Stimulated activated CD8-positive, alpha-beta memory T cell treated with anti-CD3 and anti-CD28 coated beads, Interleukin-12 subunit alpha, Interleukin-12 subunit beta, amount 100 ng/mL, for 24 hours (primary cell): ENCODE results near the gene MRPL49.
"Not testable (repeated sequence)": the region's sequence is repeated elsewhere in the genome, so short reads cannot be mapped to it uniquely, and the experiment has no call there.

Source experiments
- DNase-seq: peaks from one replicate; pipeline ENCODE4 v3.0.0-alpha.2; 2020; ENCODE audit errors: extremely low read depth

The MRPL49 gene

DNA sequence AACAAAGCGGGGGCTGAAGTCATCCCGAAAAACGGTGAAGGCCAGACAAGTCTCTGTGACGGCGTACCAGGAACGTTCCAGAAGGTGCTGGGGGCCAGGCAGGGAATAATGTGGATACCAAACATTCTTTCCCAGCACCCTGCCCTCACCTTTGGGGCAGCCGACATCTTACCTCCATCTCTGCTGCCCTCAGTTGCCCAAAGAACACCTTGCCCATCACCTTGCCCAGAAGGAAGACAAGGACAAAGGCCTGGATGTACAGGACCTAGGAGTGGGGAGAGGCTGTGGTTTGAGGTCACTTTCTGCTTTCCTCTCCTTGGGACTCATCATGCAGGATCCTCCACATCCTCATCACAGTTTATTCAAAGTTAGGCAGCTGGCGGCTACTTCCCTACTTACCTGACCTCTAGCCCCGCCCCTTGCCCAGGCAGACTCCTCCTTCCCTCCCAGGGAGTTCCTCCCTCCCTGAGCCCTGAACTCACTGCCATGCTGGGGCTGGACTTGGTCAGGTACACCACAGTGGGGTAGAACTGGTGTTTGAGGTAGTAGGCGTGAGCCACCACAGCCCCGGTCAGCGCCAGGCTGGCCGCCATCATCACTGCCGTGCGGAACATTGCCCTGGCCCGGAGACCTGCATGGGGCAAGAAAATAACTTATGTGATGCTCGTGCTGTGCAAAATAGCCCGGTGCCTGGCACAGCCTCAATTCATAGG is 11.0 kb downstream of the MRPL49 start:
- DNase-seq, result no peak

DNA sequence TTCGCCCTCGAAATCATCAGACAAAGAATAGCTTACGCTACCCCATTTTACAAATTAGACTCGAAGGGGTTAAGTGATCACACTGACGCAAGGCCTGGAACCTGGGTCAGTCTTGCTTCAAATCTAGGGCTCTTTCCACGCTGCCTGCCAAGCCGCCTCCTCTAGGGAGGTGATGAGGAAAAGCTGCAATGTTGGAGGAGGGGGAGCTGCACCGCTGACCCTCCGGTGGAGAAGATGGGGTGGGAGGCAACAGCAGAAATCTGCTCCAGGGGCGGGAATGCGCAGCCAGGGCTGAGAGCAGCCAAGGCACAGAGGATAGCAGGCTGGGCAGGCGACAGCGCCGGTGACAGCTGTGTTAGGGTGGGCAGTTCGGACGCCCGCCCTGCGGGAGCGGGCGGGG is 11.6 kb downstream of the MRPL49 start:
- no peak for DNase-seq

DNA sequence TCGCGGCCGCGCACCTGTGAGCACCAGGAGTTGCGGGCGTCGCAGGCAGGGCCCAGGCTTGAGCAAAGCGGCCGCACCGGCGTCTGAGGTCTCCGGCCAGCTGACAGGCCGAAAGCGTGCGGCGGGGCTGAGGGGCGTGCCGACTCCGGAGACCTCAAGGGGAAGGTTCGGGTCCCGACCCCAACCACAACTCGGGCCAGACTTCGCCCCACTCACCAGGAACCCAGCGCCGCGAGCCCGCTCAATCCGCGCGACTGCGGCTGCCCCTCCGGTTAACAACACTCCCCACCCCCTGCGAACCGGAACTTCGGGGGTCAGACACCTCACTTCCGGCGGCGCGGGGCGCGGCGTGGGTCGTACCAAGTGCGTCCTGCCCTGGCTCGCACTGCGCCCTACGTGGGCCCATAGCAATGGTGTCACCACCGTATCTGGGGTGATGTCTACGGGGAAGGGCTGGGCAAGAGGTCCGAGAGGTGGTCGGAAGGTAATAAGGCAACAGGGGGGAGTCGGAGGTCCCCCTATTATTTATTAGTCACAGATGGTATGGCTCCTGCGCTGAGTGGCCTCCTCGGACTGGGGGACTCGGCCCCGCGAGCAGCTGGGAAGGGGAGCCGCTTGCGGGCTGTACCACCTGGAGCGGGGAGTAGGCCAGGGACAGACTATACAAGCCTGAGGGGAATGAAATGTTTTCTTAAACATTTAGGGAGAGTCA is 12.3 kb downstream of the MRPL49 start, which contains the start of gene SYVN1:
Gene SYVN1 (minus strand): TSS at position 280 of the 712 bp plus-strand sequence. CDS start 918 bp downstream, outside the sequence.
- DNase-seq, result peak; percentile 85

DNA sequence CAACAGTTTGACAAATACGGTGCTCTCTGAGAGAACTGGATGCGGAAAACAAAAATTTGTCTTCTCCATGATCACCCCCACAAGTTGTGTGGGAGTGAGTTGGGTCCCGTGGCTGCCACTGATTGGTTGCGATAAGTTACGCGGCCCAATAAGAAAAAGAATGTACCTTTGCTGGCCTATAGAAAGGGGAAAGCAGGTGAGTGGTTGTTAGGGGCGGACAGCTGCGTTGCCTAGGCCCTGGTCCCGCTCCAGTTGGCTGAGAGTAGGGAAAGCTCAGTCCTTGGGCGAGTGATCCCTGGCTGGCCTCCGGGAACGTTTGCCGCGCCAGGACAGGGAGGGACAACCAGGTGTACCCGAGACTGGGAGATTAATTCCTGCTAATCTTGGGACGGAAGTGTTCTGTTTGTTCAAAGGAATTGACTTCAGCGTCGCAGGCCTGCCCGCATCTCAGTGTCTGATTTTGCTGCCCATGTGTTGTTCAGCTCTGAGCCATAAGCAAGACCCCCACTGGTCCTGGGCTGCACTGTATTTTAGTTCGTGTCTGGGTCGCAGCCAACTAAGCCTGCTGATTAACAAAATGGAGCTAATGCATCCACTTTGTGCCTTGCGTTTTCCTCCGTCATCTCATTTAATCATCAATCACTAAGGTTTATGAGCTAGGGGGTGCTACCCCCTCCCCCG is 13.0 kb downstream of the MRPL49 start:
- peak; percentile 59 for DNase-seq

DNA sequence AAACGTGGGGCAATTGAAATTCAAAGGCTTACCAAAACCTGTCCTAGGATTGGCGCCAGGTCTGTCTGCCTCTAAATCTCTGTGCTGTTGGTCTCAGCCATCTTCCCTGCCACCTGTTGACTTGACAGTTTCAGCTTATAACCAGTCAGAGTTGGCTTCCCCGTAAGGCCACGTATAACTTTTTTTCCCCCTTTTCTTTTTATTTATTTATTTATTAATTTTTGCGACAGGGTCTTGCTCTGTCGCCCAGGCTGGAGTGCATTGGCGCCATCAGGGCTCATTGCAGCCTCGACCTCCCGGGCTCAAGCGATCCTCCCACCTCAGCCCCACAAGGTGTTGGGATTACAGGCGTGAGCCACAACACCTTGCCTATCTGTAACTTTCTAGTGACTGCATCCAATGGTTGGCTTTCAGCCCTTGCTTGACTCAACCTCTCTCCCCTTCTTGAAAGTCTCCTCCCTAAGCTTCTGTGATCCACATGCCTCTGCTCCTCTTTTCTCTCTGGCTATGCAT is 13.6 kb downstream of the MRPL49 start:
- DNase-seq, result no peak

DNA sequence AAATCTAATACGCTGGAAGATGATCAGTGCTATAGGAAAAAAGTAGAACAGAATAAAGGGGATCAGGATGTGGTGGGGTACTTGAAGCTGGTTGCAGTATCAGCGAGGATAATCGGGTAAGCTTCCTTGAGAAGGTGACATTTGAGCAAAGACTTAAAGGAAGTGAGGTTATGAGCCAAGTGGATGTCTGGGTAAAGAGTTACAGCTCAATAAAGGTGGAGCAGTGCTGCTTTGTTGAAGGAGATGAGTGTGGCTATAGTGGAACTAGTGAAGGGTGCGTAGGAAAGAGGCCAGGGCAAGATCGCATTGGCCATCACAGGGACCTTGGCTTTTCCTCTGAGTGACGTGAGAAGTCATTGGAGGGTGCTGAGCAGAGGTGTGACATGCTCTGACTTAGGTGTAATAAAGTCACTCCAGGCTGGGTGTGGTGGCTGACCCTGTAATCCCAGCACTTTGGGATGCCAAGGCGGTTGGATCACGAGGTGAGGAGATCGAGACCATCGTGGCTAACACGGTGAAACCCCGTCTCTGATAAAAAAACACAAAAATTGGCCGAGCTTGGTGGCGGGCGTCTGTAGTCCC is 14.5 kb downstream of the MRPL49 start:
- no peak for DNase-seq

DNA sequence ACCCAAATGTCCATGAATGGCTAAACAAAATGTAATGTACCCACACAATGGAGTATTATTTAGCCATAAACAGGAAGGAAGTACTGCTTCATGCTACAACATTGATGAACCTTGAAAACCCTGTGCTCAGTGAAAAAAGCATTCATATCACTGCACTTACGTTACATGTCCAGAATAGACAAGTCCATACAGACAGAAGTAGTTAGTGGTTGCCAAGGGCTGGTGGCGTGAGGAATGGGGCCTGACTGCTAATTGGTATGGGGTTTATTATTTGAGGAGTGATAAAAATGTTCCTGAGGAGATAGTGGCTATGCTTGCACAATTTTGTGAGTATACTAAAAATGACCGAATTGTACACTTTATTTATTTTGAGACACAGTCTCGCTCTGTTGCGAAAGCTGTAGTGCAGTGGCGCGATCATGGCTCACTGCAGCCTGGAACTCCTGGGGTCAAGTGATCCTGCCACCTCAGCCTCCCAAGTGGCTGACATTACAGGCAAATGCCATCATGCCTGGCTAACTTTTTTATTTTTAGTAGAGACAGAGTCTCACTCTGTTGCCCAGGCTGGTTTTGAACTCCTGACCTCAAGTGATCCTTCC is 19.9 kb downstream of the MRPL49 start:
- no peak for DNase-seq

DNA sequence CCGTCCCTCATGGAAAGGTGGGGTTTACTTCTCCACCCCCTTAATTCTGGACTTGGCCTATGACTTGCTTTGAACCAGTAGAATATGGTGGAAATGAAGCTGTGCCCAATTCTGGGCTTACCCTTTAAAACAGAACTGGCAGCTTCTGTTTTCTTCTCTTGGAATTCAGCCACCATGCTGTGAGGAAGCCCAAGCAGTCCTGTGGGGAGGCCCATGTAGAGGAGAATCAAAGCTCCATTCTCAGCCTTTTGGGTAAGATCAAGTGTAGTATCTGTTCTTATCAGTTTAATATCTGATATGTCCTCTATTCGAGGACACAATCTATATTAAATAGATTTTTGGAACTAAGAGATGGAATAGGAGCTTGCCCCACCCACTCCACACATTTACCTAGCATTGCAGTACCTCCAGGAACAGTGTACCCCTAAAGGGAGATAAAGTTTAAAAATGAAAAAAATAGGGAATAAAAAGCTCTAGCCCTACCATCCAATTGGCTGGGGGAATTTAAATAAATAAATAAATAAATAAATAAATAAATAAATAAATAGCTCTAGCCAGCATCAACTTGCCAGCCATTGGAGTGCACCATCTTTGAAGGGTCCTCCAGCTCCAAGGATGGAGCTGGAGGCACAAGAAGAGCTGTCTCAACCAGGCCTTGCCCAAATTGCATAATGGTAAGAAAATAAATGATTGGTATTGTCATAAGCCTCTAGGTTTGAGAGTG is 25.4 kb downstream of the MRPL49 start:
- no peak for DNase-seq

DNA sequence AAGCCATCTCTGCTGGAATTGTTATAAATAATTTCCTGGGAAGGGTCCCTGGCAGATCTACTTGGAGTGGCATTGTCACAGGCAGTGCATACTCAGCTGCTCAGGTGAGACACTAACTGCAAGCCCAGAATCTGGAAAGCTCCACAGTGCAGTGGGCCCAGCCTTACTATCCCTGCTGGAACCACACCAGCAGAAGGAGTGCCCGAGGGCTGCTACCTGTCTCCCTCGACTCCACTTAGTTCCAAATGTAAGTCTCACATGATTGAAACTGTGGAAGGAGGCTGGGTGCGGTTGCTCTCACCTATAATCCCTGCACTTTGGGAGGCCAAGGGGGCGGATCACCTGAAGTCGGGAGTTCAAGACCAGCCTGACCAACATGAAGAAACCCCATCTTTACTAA is 26.5 kb downstream of the MRPL49 start:
- no peak for DNase-seq

DNA sequence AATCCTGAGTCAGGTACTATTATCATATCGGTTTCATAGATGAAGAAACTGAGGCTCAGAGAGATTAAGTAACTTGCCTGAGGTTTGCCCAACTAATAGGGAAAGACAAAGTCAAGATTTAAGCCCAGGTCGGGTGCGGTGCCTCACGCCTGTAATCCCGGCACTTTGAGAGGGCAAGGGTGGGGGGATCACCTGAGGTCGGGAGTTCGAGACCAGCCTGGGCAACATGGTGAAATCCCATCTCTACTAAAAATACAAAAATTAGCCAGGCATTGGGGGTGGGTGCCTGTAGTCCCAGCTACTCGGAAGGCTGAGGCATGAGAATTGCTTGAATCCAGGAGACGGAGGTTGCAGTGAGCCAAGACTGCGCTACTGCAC is 28.0 kb downstream of the MRPL49 start:
- not testable (repeated sequence) for DNase-seq

DNA sequence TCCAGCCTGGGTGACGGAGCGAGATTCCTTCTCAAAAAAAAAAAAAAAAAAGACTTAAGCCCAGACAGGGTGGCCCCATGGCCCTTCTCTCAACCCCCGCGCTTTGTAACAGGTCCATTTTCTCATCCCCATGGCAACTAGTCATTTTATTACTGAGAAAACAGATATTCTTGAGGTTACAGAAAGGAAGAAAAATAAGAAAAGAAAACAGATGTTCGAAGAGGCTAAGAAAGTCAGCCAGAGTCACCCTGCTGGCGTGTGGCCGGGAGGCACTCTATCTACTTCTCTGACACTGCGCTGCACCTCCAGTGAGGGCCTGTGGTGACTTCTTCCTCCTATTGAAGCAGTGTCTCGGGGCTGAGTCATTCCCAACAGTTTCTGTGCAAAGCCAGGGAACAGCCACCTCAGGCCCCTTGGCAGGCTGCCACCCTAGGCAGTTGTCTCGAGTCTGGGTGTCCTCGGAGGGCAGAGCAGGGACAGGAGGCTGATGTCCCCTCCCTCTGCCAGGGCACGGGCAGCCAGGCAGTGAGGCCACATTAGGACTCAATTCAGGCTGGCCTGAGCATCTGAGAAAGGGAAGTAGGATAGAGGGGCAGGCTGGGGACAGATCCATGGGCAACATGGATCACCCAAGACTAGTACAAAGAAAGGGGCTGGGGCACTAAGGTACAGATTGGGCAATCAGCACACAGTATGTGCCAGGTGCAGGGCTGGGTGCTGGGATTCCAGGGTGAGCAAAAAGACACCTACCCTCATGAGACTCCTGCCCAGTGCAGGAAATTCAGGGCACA is 28.6 kb downstream of the MRPL49 start:
- no peak for DNase-seq

DNA sequence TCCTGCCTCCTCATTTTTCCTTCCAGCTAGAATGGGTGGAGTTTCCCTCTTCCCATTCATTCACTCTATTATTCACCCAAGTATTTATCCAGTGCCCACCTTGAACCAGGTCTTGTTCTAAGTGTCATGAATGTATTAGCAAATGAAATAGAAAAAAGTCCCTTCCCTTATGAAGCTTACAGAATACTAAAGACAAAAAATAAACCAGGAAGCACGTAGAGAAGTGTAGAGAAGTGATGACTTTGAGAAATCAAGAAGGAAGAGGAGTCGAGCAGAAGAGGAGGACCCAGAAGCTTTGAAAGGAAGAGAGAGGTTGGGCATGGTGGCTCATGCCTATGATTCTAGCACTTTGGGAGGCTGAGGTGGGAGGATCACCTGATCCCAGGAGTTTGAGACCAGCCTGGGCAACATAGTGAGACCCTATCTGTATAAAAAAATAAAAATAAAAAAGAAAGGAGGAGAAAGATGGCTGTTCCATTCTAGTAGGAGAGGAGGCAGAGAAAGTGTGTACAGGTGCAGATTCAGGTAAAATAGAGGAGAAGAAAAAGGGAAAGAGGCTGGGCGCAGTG is 29.3 kb downstream of the MRPL49 start:
- DNase-seq, result no peak

DNA sequence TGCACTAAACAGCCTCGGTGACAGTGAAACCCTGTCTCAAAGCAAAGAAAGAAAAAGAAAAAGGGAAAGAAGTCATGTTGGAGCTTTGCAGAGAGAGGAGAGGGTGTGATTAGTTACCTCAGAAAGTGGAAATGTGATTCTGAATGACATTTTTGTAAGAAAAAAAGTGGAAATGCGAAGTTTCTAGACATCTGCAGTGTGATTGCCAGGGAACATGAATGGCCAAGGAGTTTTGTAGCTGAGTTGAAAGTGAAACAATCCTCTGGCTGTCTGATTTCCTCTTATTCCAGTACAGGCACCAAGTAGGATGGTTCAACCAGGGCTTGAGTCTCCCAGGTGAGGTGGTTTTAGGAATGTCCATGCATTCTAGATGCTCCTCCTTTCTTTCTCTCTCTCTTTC is 30.0 kb downstream of the MRPL49 start:
- no peak for DNase-seq

DNA sequence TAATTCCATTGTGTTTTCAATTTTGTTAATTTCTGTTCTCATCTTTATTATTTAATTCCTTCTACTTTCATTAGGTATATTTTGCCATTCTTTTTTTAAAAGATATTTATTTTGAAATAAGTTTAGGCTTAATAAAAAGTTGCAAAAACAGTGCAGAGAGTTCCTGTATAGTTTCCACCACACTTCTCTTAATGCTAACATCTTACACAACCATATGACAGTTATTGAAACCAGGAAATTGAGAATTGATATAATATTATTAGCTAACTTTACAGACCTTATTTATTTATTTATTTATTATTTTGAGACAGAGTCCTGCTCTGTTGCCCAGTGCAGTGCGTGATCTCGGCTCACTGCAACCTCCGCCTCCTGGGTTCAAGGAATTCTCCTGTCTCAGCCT is 34.1 kb downstream of the MRPL49 start:
- DNase-seq, result no peak

DNA sequence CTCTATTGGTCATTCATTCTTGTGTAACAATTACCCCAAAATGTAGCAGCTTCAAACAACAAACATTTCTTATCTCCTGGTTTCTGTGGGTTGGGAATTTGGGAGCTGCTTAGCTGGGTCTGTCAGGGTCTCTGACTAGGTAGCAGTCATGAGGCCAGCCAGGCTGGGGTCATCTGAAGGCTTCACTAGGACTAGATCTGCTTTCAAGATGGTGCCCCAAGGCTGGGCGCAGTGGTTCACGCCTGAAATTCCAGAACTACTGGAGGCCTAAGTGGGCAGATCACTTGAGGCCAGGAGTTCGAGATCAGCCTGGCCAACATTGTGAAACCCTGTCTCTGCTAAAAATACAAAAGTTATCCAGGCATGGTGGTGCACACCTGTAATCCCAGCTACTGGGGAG is 34.8 kb downstream of the MRPL49 start:
- no peak for DNase-seq

DNA sequence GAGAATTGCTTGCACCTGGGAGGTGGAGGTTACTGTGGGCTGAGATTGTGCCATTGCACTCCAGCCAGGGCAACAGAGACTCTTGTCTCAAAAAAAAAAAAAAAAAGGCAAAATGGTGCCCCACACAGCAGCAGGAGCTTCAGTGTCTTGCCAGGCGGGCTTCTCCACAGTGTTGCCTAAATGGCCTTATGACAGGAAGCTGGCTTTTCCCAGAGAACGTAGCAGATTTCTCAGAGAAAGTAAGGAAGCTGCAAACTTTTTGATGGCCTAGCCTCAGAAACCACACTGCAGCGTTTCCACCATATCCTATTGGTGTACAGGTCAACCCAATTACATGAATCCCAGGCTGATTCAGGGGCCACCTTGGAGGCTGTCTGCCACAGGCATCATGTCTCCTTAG is 35.2 kb downstream of the MRPL49 start:
- no peak for DNase-seq

DNA sequence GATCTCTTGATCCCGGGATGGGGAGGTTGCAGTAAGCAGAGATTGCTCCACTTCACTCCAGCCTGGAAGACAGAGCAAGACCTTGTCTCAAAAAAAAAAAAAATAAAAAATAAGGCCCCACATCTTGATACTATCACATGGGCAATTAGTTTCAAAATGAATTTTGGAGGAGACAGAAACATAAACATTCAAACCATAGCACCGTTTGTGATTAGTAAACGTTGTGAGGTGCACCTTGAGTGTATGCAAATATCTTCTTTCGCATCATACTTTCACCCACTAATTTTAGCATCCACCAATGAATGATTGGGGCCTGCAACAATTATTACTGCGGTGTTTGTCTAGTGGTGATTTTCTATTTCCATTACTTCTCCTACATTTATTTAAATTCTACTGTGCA is 36.9 kb downstream of the MRPL49 start:
- DNase-seq, result no peak

DNA sequence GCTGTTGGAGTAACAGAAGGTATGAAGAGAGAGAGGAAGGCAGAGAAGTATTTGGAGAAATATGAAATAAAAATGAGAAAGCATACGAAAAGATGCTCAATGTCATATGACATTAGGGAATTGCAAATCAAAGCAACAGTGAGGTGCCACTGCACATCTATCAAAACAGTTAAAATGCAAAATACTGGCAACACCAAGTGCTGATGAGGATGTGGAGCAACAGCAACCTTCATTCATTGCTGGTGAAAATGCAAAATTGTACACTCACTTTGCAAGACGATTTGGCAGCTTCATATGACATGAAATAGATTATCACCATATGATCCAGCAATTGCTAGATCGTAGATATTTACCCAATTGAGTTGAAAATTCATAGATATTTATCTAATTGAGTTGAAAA is 38.5 kb downstream of the MRPL49 start:
- DNase-seq, result no peak

DNA sequence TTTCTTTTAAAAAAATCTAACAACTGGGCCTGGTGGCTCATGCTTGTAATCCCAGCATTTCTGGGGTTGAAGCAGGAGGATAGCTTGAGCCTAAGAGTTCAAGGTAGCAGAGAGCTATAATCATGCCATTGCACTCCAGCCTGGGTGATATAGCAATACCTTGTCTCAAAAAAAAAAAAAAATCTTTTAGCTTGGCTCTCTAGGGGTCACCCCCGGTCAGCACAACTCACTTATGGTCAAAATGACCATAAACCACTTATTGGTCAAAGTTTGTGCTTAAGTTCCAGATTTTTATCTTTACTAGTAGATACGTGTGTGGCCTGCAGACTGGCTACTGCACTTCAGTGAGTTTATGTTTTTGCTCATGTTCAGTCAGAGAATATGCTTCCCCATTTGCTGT is 41.6 kb downstream of the MRPL49 start:
- DNase-seq, result no peak
